KG1 (cell line): ENCODE results near the gene ATP10A.

Source experiments
- DNase-seq: peaks from one replicate; lab custom pipeline; 2025; lab: John Stamatoyannopoulos, UW

Gene ATP10A

DNA sequence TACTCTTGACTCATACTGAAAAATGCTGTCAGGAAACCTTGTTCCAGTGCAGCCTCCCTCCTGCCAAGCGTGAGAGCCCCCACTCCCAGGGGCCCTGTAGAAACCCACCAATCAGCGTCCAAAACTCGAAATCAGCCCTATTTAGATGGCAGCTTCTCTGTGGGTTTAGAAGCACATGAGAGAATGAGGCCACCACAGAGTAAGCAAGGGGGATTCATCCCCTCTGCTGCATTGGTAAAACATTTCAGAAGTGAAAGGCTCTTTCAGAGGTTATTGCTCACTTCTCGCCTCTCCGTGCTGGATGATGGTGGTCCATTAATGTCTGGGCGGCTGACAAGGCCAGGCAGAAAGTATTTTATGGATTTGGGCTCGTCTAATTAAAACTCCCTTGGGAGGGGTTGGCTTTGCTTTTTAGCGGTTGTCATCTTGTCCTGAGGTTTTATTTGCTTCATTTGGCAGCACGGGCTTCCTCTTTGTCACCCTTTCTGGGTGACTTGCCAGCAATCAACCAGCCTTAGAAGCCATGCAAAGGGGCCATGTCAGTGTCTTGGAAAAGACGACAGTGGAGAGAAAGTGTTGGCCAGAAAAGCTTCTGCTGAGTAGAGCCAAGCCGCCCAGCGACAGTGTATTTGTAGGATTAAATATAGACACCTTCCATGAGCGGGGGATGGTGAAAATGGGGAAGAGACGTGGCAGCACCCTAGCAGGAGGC, 145.5 kb downstream of the ATP10A start:
- DNase-seq, result no peak

DNA sequence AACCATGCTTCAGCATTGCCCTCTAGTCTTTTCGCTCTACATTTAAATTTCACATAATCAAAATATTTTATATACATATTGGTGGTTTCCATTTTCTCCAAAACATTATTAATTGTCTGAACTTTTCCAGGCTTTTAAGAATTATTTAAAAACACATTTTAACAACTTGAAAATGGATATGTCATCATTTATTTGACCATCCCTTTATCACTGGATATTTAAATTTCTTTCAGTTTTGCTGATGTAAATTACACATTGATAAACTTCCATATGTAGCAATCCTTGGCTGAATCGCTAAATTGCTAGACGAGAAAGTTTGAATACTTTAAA, 146.0 kb downstream of the ATP10A start:
- DNase-seq, result no peak

DNA sequence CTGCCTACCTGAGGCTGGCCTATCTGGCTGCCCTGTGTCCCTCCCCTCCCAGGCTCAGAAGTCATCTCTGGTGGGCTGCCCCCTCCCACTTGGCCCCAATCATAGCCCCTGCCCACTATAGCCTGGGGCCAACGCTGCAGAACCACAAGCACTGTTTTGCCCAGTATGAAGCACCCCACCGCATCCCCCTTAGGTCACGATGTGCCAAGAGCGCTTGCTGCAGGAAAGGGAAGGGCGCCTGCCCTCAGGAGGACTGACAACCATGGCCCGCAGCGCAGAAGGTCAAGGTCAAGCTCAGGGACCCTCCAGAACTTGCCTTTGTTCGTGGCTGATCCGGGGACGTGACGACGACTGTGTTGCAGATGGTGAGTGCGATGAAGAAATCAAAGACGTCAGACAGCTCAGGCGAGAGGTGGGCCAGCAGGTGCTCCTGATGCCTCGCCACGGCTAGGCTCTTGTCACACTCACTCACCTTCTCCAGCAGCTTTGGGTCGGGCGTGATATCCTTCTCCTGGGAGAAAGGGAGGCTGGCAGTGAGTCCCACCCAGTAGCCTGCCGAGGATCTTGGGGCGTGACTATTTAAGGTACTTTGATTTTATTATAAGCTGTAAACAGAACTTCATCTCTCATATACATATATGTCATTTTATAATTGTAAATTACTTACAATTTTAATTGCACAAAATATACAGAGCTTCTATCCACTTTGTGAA, 146.6 kb downstream of the ATP10A start:
- no peak for DNase-seq

DNA sequence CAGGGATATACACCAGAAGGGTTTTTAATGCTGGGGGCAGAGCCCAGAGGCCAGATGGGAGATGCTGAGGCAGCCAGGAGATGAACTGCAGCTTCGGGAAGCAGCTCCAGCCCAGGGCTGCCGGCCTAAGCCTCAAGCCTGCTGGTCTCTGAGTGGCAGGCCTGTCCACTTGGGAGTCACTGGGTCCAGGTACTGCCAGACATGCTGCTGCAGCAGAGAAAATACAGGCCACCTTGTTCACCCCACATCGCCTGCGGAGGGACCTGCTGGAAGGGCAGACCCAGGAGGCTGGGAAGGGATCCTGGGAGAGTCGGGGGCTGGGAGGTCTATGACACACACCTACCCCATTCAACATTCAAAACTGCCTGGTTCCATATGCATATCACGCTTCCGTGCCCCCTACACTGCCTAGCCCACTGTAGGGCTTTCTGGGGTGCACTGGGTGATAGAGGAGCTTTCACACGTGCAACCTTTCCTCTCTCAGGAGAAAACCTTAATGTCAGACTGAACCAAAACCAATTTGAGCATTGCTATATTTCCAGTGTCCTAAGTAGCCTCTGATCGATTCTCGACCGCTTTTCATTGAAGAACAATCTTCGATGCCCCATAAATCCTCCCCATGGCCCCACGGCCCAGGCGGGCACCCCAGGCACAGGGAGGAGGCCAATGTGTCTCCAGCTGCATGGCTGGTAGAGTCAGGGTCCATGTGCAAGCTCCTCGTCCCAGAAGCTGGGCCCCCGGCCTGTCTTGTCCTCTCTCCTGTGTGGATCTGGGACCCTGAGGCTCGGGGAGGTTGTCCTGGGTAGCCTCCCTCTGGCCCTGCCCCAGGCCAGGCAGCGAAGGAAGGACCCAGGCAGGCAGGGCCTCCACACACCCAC, 147.4 kb downstream of the ATP10A start:
- no peak for DNase-seq

DNA sequence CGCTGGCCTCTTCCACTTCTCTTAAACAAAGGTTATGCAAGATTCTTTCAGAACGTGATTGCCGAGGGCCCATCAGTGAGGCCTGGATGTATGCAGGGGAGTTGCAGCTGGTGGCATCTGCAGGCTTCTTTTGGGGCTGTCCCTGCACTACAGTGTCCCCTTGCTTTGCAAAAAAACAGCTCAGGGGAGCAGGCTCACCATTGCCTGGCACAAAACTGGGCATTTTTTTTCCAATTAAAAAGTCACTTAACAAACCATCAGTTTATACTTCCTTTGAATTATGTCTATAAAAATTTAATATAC, 148.6 kb downstream of the ATP10A start:
- no peak for DNase-seq

DNA sequence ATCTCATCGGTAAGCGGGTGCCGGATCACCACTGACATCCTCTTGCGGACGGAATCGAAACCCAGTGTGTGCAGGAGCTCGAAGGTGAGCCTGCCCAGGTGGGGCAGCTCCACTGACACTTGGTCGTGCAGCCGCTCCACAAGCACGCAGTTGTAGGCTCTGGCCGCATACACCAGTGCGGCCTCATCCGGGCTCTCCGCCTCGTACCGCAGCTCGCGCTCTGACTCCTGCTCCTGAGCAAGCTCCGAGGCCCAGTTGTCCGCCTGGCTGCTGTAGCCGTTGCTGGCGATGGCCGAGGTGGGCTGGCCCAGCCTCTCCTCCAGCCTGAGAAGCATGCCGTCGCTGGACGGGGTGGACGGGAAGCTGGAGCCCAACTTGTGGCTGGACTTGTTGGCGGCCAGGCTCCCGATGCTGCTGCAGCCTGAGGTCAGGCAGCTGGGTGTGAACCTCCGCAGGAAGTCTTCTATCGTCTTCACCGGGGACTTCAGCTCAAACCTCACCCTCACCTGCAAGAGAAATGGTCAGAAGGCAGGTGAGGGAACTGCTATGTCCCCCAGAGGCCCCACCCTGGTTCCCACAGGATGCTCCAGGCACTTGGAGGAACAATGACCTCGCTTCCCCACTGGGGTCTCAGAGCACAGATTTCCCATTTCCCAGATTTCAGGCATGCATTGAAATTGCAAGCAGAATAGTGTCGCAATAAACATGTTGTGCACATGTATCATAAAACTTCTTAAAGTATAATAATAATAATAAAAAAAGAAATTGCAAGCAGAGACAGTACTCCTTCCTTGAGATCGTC, 149.2 kb downstream of the ATP10A start:
- DNase-seq, result no peak

DNA sequence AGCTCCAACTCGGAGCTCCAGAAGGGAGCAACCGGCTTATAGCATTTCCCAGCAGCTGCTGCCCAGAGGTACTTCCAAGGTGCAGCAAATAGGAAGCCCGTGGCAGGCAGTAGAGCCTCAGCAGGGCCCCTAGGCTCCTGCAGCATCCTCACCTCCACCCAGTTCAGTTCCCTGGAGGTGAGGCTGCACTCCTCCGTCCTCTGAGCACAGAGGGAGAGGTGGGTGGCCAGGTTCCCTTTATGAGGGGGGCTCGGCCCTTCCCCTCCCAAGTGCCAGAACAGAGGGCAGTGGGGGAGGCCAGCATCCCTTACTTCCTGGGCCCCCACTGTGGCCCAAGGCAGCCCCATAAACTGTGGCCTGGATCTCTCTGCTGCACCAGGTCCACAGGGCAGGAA, 150.2 kb downstream of the ATP10A start:
- no peak for DNase-seq

DNA sequence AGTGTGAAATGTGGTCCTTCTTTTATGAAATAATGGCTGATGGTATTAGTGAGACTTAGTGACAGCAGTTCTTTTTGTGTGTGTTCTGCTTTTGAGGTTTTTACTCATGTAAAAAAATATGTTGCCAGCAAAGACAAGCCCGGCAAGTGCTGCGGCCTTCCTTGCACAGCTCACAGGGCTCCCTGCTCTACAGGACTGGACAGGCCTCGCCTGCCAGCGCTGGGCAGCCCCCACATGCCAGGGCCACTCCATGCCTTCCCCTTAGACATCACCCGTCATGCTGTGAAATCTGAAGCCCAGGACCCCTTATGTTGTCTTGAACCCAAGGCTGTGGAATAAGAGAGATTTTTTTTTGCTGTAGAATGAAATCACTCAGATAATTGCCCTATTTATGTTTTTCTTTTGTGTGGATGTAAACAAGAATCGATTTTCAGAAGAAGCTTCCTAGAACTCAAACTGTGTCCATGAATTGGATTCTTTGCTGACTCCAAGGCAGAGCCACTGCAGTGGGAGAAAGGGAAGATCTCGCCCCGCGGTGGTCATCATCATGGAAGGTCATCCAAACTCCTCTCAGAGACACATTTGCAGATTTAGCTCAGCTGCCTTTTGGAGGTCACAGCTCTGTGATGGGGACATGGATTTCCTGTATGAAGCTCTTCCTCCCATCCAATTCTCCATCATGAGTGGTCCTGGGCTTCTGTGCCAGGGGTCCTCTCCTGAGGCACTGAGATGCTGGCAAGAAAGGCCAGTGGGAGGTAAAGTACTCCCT, 150.8 kb downstream of the ATP10A start:
- DNase-seq, result no peak

DNA sequence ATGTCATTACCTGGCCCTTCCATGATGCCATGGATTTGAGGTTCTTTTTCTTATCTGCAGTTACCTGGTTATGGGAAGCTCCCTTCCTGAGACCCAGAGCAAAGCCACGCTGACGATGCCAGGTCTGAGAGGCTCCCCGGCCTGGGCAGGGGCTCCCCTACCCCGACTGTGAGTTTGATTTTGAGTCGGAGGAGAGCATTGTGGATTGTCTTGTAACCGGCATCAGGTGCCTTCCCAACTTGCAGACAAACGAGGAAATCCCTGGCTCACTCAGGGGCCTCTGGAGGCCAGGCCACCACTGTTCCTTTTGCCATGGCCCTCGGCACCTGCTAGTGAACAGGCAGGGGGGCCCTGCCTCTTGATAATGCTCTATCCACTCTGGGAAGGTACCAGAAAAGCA, 151.4 kb downstream of the ATP10A start:
- no peak for DNase-seq

DNA sequence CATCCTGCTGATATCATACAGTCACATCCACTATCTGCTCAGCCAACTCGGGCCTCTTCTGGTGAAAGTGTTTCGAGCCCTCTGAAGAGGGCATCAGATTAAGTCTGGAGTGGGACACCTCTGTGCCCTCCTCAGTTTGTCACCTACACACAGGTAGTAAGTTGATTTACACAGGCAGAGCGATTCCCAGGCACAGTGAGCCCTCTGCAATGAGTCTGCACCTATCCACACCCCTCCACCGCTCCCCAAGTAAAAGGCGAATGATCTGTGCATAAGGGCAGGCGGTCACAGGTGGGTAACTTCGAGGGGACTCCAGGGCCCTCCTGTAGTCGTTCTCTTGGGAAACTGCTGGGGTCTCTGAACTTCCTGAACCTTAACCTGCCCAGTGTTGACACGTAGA, 152.0 kb downstream of the ATP10A start:
- no peak for DNase-seq

DNA sequence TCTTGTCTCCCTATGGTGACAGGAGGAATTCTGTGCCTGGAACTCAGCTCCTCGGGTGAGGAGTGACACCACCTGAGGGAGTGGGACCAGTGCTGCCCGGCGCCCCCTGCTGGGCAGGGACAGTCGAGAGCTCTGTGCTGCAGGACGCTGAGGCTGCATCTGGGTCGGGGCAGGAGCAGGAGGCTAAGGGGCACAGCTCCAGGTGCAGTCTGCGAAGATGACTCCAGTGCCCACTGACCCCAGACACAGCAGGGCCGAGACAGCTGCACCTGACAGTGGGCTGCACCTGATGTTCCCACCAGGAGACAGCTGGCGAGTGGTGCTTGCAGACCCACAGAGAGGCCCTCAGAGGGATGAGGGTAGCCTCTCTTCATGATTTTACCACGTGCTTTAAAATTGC, 152.9 kb downstream of the ATP10A start:
- peak; percentile 4 for DNase-seq

DNA sequence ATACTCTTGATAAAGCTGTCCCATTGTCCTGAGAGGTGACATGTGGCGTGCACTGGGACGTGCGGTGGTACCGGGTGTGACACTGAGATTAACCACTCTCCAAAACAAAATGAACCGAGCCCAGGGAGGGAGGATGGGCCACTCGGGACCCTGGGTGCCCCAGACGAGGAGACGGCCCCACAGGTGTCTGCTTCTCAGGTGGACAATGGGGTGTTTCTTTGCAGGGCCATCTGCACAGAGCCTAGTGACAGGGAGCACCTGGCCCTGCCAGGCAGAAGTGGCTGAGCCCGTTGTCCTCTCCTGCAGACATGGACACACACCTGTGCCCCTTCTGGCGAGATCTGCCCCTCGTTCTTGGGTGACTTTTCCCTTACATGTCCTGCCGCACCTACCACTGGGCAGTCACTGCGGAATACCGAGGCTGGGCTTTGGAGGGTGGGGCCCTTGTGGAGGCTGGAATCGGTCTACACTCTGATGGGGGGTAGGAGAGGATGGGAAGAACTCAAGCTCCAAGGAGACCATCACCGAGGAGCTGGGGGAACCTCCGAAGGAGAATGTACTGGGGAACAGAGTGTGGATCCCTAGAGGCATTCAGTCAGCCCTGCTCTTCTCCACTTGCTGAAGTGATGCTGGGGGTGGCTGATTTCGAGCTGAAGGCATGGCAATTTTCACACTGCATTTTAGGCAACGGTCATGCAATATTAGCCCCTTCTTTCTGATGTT, 153.5 kb downstream of the ATP10A start:
- DNase-seq, result no peak

DNA sequence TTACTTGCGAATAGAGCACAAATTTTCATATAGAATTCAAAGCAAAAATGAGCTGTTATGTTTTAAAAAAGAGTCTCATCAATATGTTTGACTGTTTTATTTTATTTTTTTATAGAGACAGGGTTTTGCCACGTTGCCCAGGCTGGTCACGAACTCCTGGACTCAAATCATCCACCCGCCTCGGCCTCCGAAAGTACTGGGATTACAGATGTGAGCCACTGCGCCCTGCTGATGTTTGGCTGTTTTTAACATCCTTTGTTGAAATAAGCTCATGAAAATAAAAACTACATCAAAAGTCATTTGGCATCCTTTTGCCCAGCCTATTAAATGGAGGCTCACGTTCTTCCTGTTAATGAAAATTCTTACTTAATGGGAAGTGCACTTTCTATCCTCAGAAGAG, 154.7 kb downstream of the ATP10A start:
- DNase-seq, result no peak

DNA sequence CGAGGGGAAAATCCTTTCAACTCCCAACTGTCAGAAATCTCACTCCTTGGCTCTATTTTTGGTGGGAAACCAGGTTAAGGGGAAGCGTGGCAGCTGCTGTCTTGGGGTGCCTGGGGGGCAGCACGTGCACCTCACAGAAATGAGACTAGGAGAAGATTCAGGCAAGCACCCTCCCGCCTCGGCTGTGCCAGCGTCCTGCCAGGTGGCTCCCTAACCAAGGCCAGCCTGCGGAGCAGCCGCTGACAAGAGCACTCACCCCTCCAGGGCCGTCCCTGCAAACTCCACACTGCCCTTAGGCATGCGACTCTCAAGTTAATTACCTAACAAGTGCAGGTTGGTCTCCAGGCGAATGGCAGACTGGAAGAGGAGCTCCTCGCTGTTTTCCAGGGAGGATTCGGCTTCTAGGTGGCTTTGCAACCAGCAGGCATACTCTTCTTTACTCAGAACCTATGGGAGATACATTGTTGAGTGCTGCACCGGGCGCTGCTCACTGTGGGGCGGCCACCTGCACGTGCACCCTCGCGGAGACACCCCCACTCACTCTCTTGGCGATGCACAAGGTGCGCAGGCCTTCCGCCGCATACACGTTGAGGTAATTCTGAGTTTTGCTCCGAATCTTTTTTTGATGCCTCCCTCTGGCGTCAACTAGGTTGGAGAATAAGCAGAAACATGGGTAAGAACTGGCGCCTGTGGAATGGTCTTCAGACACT, 155.3 kb downstream of the ATP10A start:
- DNase-seq, result no peak

DNA sequence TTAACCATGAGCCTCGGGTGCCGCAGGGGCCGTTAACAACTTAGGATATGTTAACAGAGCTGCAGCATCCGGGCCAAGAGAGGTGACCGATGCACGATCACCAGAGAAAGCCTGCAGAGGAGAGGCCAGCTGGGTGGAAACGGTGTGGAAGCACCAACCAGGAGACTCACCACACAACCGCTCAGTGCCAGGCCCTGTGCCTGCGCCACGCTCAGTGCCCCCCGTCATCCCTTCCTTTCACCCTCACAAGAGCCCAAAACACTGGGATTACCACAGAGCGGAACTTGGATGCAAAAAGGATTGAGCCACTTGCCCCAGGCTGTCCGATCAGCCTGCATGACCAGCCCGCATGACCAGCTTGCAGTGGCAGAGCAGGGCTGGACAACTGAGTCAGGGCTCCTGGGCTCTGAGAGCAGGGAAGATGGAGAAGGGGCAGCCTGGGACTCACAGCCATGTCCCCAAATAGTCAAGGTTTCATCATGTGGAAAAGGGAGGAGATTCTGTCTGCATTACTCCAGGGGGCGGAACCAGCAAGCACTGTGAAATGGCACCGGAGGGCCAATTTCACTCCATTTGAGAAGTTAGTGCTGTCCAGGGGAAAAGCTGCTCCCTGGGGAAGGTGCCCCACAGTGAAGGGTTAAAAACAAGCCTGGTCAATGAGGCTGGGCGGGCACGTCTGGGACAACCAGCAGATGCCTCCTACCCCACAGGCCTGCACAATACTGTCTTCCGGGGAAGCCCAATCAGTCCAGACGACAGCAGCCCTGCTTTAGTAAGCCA, 156.8 kb downstream of the ATP10A start:
- DNase-seq, result no peak

DNA sequence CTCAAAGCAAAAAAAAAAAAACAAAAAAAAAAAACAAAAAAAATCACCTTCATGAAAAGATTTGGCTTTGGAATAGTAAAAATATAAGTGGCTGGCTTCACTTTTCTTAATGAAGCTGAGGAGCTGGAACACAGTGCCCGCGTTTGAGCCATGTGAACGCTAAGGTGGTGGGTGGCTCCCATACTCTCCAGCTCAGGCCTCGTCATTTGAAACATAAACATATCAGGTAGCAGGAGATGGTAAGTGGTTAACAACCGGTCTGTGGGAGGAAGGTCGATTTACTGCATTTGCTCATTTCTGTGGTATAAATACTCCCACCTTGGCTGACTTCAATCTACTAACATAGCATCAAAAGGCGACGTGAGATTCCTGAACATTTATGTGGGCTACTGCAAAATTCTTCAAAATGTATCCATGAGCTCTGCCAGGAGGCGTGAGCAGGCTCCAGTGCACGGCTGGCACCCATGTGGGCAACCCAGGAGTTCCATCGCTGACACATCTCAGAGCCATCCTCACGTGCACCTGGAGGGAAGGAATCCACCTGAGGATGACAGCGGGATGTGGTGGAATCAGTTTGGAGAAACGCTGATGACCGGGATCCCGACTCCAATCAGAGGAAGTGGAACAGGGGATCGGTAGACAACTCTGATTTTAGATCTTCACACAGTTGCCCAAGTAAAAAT, 157.6 kb downstream of the ATP10A start:
- no peak for DNase-seq

DNA sequence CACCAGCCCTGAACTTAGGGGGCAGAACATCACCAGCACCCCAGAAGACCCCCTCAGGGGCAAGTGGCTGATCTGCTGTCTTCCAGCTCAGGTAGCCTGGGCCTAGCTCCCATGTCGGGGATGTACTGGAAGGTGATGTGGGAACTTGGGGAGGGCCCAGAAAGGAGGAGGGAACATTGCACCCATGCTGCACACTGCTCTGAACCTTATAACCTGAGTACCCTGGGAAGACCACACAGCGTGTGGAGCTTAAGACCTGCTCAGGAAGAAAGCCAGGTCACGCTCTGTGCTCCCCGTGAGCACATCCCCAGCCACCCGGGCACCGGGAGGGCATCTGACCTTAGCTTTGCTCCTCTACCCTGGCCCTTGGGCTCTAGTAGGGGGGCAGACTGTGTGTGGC, 159.4 kb downstream of the ATP10A start:
- no peak for DNase-seq

DNA sequence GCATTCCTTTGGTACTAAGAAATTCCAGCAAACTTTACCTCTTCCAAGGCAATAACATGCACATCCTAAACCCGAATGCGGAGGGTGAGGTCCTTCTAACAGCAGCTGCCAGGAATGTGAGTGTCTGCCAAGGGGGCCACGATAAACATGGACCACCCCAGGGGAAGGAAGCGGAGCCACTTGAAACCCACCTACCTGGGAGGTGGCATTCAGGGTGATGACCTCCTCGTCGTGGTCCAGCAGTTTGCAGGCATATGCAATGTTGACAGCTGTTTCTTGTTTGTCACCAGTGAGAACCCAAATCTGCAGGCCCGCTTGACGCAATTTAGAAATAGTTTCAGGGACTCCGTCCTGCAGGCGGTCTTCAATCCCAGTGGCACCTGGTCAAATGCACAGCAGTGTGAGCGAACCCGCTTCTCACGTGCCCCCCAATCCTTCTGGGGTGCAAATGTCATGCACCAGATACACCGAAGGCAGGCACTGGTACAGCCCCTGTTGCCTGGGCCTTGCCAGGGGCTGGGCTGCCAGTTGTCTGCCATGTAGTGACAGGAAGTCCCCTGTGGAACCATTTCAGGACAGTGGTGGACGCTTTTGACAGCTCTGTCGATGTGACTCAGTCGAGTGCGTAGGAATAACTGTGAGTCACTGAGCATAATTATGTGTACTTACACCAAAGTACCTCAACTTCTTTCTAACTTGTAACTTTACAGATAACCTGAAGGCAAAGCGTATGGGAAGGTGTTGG, 161.2 kb downstream of the ATP10A start:
- no peak for DNase-seq
